Thyroid gland (tissue), 4 donors: ENCODE results near the gene GSTP1.

Experiments used
- POLR2A ChIP-seq, 2 donors: fragments of 450-650 bp; IDR thresholded peaks; one replicate each; pipeline ENCODE4 v1.6.1; 2017; ENCODE audit warnings: antibody characterized with exemption in 2 of 2, mild to moderate bottlenecking in 2 of 2, moderate library complexity in 1 of 2
- TF ChIP-seq, protein P1 (sequence below), 6 experiments: fragments of 200-600 bp in 3 of 6; fragments of 450-650 bp in 3 of 6; sonication (generic) in 3 of 6; IDR thresholded peaks; one replicate each; pipeline ENCODE4 v1.5.1; 2016 to 2019; ENCODE audit warnings: antibody characterized with exemption in 6 of 6, mild to moderate bottlenecking in 2 of 6, inconsistent platforms in 1 of 6, moderate library complexity in 1 of 6

DNA sequence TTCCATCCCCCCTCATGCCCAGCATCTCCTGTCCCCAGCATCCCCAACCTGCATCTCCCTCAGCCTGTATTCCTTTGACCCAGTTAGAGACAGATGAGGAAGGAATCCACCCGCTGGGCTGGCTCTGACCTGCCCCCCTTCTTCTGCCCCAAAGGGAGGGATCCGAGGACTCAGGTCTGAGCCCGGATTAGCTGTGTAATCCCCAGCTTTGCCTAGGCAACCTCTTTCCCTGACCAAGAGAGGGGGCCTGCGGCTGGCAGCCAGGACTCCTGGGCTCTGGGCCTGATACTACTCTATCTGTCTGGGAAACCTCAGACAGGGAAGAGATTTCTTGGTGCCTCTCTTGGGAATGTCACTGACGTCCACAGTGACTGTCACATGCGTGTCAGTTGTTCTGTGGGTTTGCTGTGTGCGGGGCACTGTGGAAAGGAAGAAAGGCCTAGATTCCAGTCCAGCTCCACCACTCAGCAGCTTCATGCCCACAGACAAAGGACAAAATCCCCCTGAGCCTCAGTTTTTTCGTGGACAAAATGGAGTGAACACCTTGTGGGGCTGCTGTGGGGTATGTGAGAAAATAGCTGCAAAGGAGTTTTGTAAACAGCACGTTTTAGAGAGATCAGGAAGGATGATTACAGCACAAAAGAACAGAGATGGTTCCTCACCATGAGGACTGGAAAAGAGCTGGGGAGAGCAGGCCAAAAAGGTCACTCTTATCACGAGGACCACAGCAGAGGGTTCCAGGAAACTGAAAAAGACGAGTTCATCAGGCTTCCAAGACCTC lies 21.8 kb downstream of the GSTP1 start:
- TF ChIP-seq, protein P1, sequence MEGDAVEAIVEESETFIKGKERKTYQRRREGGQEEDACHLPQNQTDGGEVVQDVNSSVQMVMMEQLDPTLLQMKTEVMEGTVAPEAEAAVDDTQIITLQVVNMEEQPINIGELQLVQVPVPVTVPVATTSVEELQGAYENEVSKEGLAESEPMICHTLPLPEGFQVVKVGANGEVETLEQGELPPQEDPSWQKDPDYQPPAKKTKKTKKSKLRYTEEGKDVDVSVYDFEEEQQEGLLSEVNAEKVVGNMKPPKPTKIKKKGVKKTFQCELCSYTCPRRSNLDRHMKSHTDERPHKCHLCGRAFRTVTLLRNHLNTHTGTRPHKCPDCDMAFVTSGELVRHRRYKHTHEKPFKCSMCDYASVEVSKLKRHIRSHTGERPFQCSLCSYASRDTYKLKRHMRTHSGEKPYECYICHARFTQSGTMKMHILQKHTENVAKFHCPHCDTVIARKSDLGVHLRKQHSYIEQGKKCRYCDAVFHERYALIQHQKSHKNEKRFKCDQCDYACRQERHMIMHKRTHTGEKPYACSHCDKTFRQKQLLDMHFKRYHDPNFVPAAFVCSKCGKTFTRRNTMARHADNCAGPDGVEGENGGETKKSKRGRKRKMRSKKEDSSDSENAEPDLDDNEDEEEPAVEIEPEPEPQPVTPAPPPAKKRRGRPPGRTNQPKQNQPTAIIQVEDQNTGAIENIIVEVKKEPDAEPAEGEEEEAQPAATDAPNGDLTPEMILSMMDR (IDR thresholded peaks at IDR 0.05) = no peak
- TF ChIP-seq POLR2A (IDR thresholded peaks at IDR 0.05) = no peak
